K562 (cell line): ENCODE measurements around the gene NUDT2. TPM values are rescaled to one million over a fixed set of nuclear protein-coding genes. Genes with fewer than 3 reads are reported as not detected.

Source experiments
- ATAC-seq: fragments of 200-7000 bp; cut with Tn5 transposase; 3 replicates; pipeline ENCODE4 v1.9.1; 2020; ENCODE audit warnings: moderate library complexity
- BruUV-seq: library from RNA; stranded (reverse); fragments of 400-500 nt; replicated peaks from 2 replicates; lab custom pipeline; 2021; lab: Mats Ljungman, UMichigan
- CTCF ChIA-PET: fragments of 300-600 bp; formaldehyde crosslinking; extraction: SDS; loops from one replicate; lab custom pipeline; 2021; ENCODE audit warnings: low intra/inter-chr PET ratio; lab: Yijun Ruan, JAX
- POLR2A ChIA-PET: fragments of 300-600, 350-650 bp; sonication (Branson Sonifier 250); formaldehyde crosslinking; extraction: SDS; loops from one replicate; lab custom pipeline; 2021; ENCODE audit warnings: antibody characterized with exemption, inconsistent platforms; lab: Yijun Ruan, JAX
- DNase-seq, 4 experiments: peaks; one replicate each; pipeline versions ENCODE4 v3.0.0 to v3.0.0-alpha.2; 2011 to 2018; ENCODE audit warnings: low spot score in 3 of 4, mixed read lengths in 3 of 4; ENCODE audit errors: extremely low read depth in 1 of 4
- FAIRE-seq: peaks from 2 replicates; lab custom pipeline; 2011; peaks lifted over from hg19 to GRCh38; lab: Jason Lieb, UNC
- H2AFZ ChIP-seq: 2 replicates; pipeline ENCODE4 v1.6.0; 2011; ENCODE audit warnings: low read depth, low read length, control low read depth, inconsistent platforms
- H3K27ac ChIP-seq: fragments of 200-600 bp; 3 replicates; pipeline ENCODE4 v1.8.0; 2011; ENCODE audit warnings: low read depth, mild to moderate bottlenecking, control low read depth, inconsistent platforms, low read length, moderate library complexity, mixed read lengths; ENCODE audit errors: extremely low read depth
- H3K27me3 ChIP-seq, 2 experiments: fragments of 300-600 bp in 1 of 2; 2 replicates in 1 of 2; 3 replicates in 1 of 2; pipeline versions ENCODE4 v1.6.0 to v1.8.0; 2011; ENCODE audit warnings: inconsistent platforms in 2 of 2, low read length in 2 of 2, mild to moderate bottlenecking in 1 of 2, mixed read lengths in 1 of 2, moderate library complexity in 1 of 2; ENCODE audit not compliant: control insufficient read depth in 2 of 2, insufficient read depth in 2 of 2
- H3K36me3 ChIP-seq: fragments of 300-600 bp; 3 replicates; pipeline ENCODE4 v1.8.0; 2011; ENCODE audit warnings: mild to moderate bottlenecking, low read length, inconsistent platforms; ENCODE audit not compliant: control insufficient read depth, insufficient read depth
- H3K4me1 ChIP-seq, 2 experiments: fragments of 200-600 bp in 1 of 2; replicated peaks in 1 of 2; 2 replicates in 1 of 2; 3 replicates in 1 of 2; pipeline versions ENCODE4 v1.5.1 to v1.8.0; 2011; ENCODE audit warnings: inconsistent platforms in 2 of 2, low read length in 2 of 2, mild to moderate bottlenecking in 1 of 2, mixed read lengths in 1 of 2, moderate library complexity in 1 of 2; ENCODE audit not compliant: control insufficient read depth in 2 of 2, insufficient read depth in 2 of 2
- H3K4me2 ChIP-seq: 2 replicates; pipeline ENCODE4 v1.6.1; 2011; ENCODE audit warnings: low read length, control low read depth, inconsistent platforms, mixed read lengths; ENCODE audit not compliant: insufficient read depth
- H3K4me3 ChIP-seq: fragments of 200-600 bp; sonication (generic), shearing (Covaris generic); 2 replicates; pipeline ENCODE4 v1.5.1; 2016; ENCODE audit warnings: control low read depth, inconsistent platforms
- H3K79me2 ChIP-seq: fragments of 200-600 bp; 3 replicates; pipeline ENCODE4 v1.8.0; 2011; ENCODE audit warnings: low read length, inconsistent platforms; ENCODE audit not compliant: control insufficient read depth, insufficient read depth
- H3K9ac ChIP-seq, 2 experiments: 2 replicates each; pipeline versions ENCODE4 v1.6.0 to v1.6.1; 2011; ENCODE audit warnings: low read depth in 2 of 2, low read length in 2 of 2, control low read depth in 1 of 2, inconsistent platforms in 1 of 2, mild to moderate bottlenecking in 1 of 2, mixed read lengths in 1 of 2; ENCODE audit not compliant: insufficient read depth in 1 of 2
- H3K9me1 ChIP-seq: one replicate; pipeline ENCODE4 v1.6.0; 2011; ENCODE audit warnings: inconsistent platforms, mild to moderate bottlenecking, low read length, moderate library complexity; ENCODE audit not compliant: control insufficient read depth, insufficient read depth
- H3K9me3 ChIP-seq: replicated peaks from 2 replicates; pipeline ENCODE4 v1.5.1; 2011; ENCODE audit warnings: low read depth, low read length, inconsistent platforms; ENCODE audit not compliant: control insufficient read depth, insufficient read depth
- H4K20me1 ChIP-seq: replicated peaks from 2 replicates; pipeline ENCODE4 v1.6.1; 2011; ENCODE audit warnings: low read length, inconsistent platforms, mixed read lengths; ENCODE audit not compliant: control insufficient read depth, insufficient read depth
- DEAF1 ChIP-seq: fragments of 450-650 bp; formaldehyde crosslinking; IDR thresholded peaks from 2 replicates; pipeline ENCODE4 v1.4.0; 2020; ENCODE audit warnings: mild to moderate bottlenecking, moderate library complexity
- FOXK2 ChIP-seq, 2 experiments: fragments of 450-650 bp; IDR thresholded peaks in 1 of 2; conservative IDR thresholded peaks in 1 of 2; 2 replicates each; pipeline ENCODE4 v1.6.1; 2016; ENCODE audit warnings: low read depth in 2 of 2, mild to moderate bottlenecking in 1 of 2
- GABPA ChIP-seq: fragments of 200-800 bp; sonication (Bioruptor generic); conservative IDR thresholded peaks from 2 replicates; pipeline ENCODE4 v1.6.1; 2016; ENCODE audit warnings: low read depth, missing genetic modification characterization, missing compliant biosample characterization
- HOMEZ ChIP-seq: fragments of 250-450 bp; sonication (Bioruptor Pico); IDR thresholded peaks from 2 replicates; pipeline ENCODE4 v1.4.0; 2020; ENCODE audit warnings: mild to moderate bottlenecking, moderate library complexity
- ILF3 ChIP-seq: fragments of 450-650 bp; IDR thresholded peaks from 2 replicates; pipeline ENCODE4 v1.6.1; 2018; ENCODE audit warnings: antibody characterized with exemption, mild to moderate bottlenecking, moderate library complexity, borderline replicate concordance
- KDM2B ChIP-seq: fragments of 250-450 bp; sonication (Bioruptor Pico); IDR thresholded peaks from 2 replicates; pipeline ENCODE4 v1.8.0; 2021; ENCODE audit warnings: mild to moderate bottlenecking, moderate library complexity
- NR2C2 ChIP-seq, 2 experiments: fragments of 200-800 bp in 1 of 2; sonication (Bioruptor generic) in 1 of 2; sonication (generic) in 1 of 2; formaldehyde crosslinking in 1 of 2; IDR thresholded peaks; 2 replicates each; pipeline versions ENCODE4 v1.6.1 to v1.8.0; 2016 to 2022; ENCODE audit warnings: mild to moderate bottlenecking in 1 of 2, missing compliant biosample characterization in 1 of 2, missing genetic modification characterization in 1 of 2, missing genetic modification reagents in 1 of 2
- PHTF2 ChIP-seq: fragments of 250-450 bp; sonication (Bioruptor Pico); IDR thresholded peaks from 2 replicates; pipeline ENCODE4 v1.5.0; 2021; ENCODE audit warnings: mild to moderate bottlenecking
- RAD21 ChIP-seq, 2 experiments: fragments of 250-450 bp in 1 of 2; fragments of 450-650 bp in 1 of 2; sonication (Bioruptor Pico) in 1 of 2; formaldehyde crosslinking in 1 of 2; IDR thresholded peaks in 1 of 2; conservative IDR thresholded peaks in 1 of 2; 2 replicates each; pipeline versions ENCODE4 v1.4.0 to v1.8.0; 2020 to 2022; ENCODE audit warnings: mild to moderate bottlenecking in 2 of 2, moderate library complexity in 1 of 2
- RBM34 ChIP-seq: fragments of 200-400 bp; formaldehyde crosslinking; IDR thresholded peaks from 2 replicates; pipeline ENCODE4 v1.6.1; 2018; ENCODE audit warnings: low read length, borderline replicate concordance; ENCODE audit not compliant: insufficient read depth
- RFX1 ChIP-seq: fragments of 450-650 bp; IDR thresholded peaks from 2 replicates; pipeline ENCODE4 v1.6.1; 2016; ENCODE audit warnings: mild to moderate bottlenecking, moderate library complexity
- SMC3 ChIP-seq: conservative IDR thresholded peaks from 2 replicates; pipeline ENCODE4 v1.6.1; 2011; ENCODE audit warnings: low read depth, low read length, improper control_type of control experiment; ENCODE audit not compliant: insufficient read depth
- ZNF3 ChIP-seq: fragments of 250-450 bp; sonication (Bioruptor Pico); IDR thresholded peaks from 2 replicates; pipeline ENCODE4 v1.5.0; 2021; ENCODE audit warnings: mild to moderate bottlenecking, moderate library complexity
- ZNF316 ChIP-seq: fragments of 450-650 bp; IDR thresholded peaks from 2 replicates; pipeline ENCODE4 v1.6.1; 2016
- ZNF408 ChIP-seq: fragments of 250-450 bp; sonication (Bioruptor Pico); IDR thresholded peaks from 2 replicates; pipeline ENCODE4 v1.4.0; 2020; ENCODE audit warnings: low read depth, mild to moderate bottlenecking, moderate library complexity
- WGBS: fragments of 100-300 bp; shearing (Covaris generic); methylation state at CpG from one replicate; pipeline ENCODE4 v1.1.6; 2016; ENCODE audit warnings: low coverage, mixed read lengths; ENCODE audit not compliant: insufficient coverage; ENCODE audit errors: missing lambda C conversion rate; 5-methylcytosine and 5-hydroxymethylcytosine counted together
- in situ Hi-C: fragments of 300-500 bp; cut with MboI; formaldehyde crosslinking; loops from 4 replicates; pipeline ENCODE4 v1.15.0; 2018; ENCODE audit warnings: inconsistent platforms, mixed read lengths
- intact Hi-C: fragments of 100-400 bp; cut with micrococcal nuclease; formaldehyde crosslinking; loops from 2 replicates; pipeline ENCODE4 v1.14.2; 2022
- polyA plus RNA-seq, 8 experiments: library from polyadenylated mRNA; depleted of rRNA in 4 of 8; stranded (reverse) in 5 of 8; unstranded in 3 of 8; fragments of >200 nt; fragmentation: Nextera tagmentation in 2 of 8; fragmentation: Illumina TruSeq in 1 of 8; extraction: Ambion mirVana in 2 of 8; extraction: Trizol in 1 of 8; gene quantifications; 2 replicates each; pipeline versions ENCODE4 v1.2.1 to v1.2.3, GENCODE V29; 2011 to 2014; ENCODE audit warnings: inconsistent platforms in 1 of 8, missing spikeins in 1 of 8
- total RNA-seq, 7 experiments: library from RNA; depleted of rRNA in 6 of 7; stranded (reverse); fragments of >200 nt in 6 of 7; fragmentation: Illumina TruSeq in 2 of 7; extraction: Trizol in 2 of 7; gene quantifications; 2 replicates each; pipeline versions ENCODE4 v1.2.1 to v1.2.3, GENCODE V29; 2011 to 2021; ENCODE audit warnings: low replicate concordance in 1 of 7

NUDT2 gene
- total and polyA plus RNA-seq, 9 of the 15 experiments (the other 6 are each of a cell fraction or from before 2014, with no cell fraction given) = 11.5 to 28.1 (median 19.0) TPM

- TF ChIP-seq RFX1 = no peak
- TF ChIP-seq PHTF2 (CRISPR knock-in tag) = no peak
- TF ChIP-seq FOXK2 (conservative IDR thresholded peaks at IDR 0.05 in 1 of 2, IDR thresholded peaks at IDR 0.05 in 1 of 2; ENCODE audit: low read depth in 2 of 2) = no peak
- peak; percentile 33; the same call in 1 of the 2 replicates for TF ChIP-seq DEAF1
- TF ChIP-seq RAD21 (CRISPR knock-in tag; conservative IDR thresholded peaks at IDR 0.05 in 1 of 2, IDR thresholded peaks at IDR 0.05 in 1 of 2) = peak; percentile 58 to 77
- TF ChIP-seq ZNF316 = peak; percentile 43; the same call in 1 of the 2 replicates
- 0 out of 2 replicates have a peak, but pooled peaks have one; percentile 27 for TF ChIP-seq SMC3
Measured at GRCh38 chr9:34332076-34332964, 3.0 kb downstream of the NUDT2 start (continued).

- ChIA-PET CTCF (no interaction called here), POLR2A (interaction anchor here (0.6 to 1.7 kb wide), 2 partner anchors 43 to 72 kb away, joined by 3 to 6 read pairs; partner anchors contain the start of gene MYORG)
- 61% methylated on average over 3 of the region's 3 CpGs for WGBS
- H4K20me1 ChIP-seq = no peaks in the 10 kb centered on the region
- FAIRE-seq = no peak
- no TSS peak for BruUV-seq
- no peak overlapping the region for H3K9ac ChIP-seq
- TF ChIP-seq ILF3 (no peak), RBM34 (no peak), ZNF408 (no peak), GABPA (no peak), NR2C2 (CRISPR knock-in tag; IDR thresholded peaks at IDR 0.05) (no peak), NR2C2 (tag; IDR thresholded peaks at IDR 0.05) (no peak), HOMEZ (CRISPR knock-in tag) (no peak), ZNF3 (no peak), KDM2B (CRISPR knock-in tag) (no peak)
- H3K27ac ChIP-seq = no peak overlapping the region
- no peak overlapping the region for H2AFZ ChIP-seq
- no peak overlapping the region for H3K4me3 ChIP-seq
- no peaks in the 10 kb centered on the region for H3K9me1 ChIP-seq
- peaks cover 10% of the 10 kb centered on the region for H3K79me2 ChIP-seq
- DNase-seq = no peak
- H3K9me3 ChIP-seq = no peaks in the 10 kb centered on the region
- H3K4me2 ChIP-seq = no peak overlapping the region
- intact Hi-C loops (no loop called here), in situ Hi-C loops (no loop called here)
- peaks cover 5% of the 10 kb centered on the region; the same call in 2 of the 3 replicates for H3K36me3 ChIP-seq
- no peak for ATAC-seq
- H3K4me1 ChIP-seq = peaks cover 8 to 10% of the 10 kb centered on the region in 2 experiments; a peak in 3 of 5 replicates
- H3K27me3 ChIP-seq = no peaks in the 10 kb centered on the region
Measured at GRCh38 chr9:34333836-34334235, 4.5 kb downstream of the NUDT2 start.
